Measurements from ENCODE around the gene GGTLC2.

DNA sequence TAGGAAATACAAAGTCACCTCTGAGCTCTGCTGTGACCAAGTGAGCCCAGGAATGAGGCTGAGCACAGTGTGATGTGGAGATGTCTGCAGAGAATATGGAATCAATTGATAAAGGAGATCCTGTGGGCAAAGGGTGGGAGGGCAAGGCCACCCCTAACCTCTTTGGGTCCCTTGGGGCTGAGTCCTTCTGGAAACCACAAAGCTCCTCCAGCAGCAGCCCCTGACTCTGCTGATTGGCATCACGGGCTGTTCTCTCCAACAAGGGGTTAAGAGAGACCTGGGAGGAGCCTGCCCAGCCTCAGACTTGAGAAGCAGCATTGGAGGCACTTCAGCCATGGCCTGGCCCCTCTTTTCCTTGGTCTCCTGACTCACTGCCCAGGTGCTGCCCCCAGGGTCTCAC, 49.7 kb downstream of the GGTLC2 start:
- TF ChIP-seq POLR2A (IDR thresholded peaks at IDR 0.05), result no peak
- TF ChIP-seq, protein P1, sequence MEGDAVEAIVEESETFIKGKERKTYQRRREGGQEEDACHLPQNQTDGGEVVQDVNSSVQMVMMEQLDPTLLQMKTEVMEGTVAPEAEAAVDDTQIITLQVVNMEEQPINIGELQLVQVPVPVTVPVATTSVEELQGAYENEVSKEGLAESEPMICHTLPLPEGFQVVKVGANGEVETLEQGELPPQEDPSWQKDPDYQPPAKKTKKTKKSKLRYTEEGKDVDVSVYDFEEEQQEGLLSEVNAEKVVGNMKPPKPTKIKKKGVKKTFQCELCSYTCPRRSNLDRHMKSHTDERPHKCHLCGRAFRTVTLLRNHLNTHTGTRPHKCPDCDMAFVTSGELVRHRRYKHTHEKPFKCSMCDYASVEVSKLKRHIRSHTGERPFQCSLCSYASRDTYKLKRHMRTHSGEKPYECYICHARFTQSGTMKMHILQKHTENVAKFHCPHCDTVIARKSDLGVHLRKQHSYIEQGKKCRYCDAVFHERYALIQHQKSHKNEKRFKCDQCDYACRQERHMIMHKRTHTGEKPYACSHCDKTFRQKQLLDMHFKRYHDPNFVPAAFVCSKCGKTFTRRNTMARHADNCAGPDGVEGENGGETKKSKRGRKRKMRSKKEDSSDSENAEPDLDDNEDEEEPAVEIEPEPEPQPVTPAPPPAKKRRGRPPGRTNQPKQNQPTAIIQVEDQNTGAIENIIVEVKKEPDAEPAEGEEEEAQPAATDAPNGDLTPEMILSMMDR (IDR thresholded peaks at IDR 0.05), result no peak

Data from lower leg skin (tissue), 3 donors.